GM21723 (cell line): Measurements from ENCODE around the gene CRYBB1.
A peak's percentile ranks its signal among the peaks of the same experiment; 100 is the strongest.

Experiments
- ATAC-seq: cut with Tn5 transposase; IDR thresholded peaks from one replicate; pipeline ENCODE4 v1.9.1; 2021; ENCODE audit warnings: mild to moderate bottlenecking, moderate library complexity; ENCODE audit not compliant: unreplicated experiment

Gene CRYBB1

DNA sequence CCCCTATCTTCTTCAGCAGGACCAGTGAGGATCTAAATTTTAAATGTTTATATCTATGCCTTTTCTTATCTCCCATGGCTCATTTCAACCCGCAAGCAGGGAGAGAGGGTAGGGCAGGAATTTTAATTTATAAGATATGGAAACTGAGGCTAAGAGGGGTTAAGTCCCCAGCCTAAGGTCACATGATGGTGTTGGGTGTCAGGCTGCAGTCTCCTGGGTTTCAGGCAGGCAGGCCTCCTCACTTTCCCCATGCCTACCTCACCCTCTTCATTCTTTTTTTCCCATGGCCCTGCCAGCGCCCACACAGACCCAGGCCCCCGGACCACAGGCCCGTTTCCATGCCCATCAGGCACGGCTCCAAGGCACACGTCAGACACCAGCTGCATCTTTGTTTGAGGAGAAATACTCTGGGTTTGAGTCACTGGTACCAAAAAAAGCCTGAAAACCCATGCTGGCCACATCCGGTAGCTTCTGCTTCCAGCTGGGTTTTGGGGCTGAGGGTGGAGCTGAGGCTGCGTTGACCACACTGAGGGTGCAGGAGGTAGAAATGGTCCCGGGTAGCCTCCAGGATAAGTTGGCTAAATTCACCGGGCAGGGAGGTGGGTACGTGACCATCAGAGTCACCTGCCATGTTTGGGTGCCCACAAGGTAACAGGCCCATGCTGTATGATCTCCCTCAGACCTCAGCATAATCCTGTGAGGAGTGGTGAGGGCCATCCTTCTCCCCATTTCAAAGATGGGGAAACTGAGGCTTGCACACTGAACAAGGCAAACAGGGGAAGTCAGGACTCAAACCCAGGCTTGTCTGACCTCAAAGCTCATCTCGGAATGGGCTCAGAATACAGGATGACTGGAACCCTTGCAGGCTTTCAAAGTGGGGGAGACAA, 7.5 kb downstream of the CRYBB1 start:
- ATAC-seq: peak; percentile 80

DNA sequence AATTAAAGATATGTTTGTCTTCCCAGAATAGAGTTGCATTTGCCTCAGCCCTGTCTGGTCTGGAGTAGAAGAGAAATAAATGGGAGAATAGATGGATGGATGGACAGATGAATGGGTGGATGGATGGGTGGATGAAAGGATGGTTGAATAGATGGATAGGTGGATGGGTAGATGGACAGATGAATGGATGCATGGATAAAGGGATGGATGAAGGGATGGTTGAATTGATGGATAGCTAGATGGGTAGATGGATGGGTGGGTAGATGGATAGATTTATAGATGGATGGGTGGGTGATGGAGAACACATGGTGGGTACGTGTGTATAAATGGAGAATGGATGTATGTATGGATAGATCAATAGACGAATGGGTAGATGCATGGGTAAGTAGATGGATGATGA, 8.5 kb downstream of the CRYBB1 start:
- no peak for ATAC-seq

DNA sequence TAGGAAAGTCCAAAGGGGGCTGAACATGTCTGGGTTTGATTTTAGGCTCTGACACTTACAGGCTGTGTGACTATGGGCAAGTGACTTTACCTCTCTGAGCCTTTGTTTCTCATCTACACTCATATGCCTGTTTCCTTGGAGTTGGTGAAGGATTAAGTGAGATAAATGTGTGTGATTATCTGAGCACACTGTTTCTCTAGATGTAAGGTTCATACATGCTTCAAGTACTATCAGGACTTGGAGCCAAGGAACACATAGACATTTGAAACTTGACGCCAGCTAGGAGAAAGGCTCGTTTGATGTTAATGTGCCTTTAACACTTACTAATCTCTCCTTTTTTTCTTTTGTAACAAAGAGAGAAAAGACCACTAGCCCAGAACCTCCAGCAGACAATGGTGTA, 9.7 kb downstream of the CRYBB1 start:
- no peak for ATAC-seq

DNA sequence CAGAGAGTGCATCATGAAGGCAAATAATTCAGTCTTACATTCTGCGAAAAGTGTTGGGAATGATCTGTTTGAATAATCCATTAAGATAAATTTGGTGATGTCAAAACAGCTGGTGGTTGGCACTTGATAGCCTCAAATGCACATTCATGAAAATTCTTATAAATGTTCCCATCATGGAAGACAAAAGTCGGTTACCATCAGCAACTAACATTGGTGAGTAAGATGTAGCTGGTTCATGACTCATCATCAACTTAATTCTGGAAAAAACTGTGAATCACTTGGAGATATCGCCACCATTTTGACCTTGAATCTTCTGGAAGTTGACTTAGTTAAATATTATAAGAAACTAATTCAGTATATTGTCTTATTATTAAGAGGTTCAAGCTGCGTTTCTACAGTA, 11.2 kb downstream of the CRYBB1 start:
- no peak for ATAC-seq

DNA sequence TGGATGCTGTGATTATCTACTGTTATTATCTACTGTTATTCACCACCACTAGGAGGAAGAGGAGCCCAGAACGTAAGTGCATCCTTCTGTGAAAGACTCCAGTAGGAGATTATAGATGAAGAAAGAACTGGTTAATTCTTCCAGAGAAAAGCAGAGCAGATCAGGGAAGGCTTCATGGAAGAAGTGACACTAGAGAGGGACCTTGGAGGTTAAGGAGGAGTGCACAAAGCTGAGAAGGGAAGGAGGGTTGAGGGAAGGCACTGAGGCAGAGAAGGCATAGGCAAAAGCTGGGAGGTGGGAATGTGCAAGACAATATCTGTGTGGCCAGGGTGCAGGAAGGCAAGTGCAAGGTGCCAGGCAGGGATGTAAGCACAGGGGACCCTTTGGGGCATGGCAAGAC, 13.5 kb downstream of the CRYBB1 start:
- no peak for ATAC-seq

DNA sequence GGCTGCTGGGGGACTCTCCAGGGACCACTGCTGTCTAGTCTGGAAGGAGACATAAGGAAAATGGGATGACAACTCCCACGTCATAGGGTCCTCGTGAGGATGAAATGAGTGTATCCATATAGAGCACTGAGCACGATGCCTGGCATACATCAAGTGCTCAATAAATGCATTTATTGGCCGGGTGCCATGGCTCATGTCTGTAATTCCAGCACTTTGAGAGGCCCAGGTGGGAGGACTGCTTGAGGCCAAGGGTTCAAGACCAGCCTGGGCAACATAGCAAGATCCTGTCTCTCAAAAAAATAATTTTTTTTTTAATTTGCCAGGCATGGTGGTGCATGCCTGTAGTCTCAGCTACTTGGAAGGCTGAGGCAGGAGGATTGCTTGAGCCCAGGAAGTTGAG, 15.7 kb downstream of the CRYBB1 start:
- ATAC-seq: no peak

DNA sequence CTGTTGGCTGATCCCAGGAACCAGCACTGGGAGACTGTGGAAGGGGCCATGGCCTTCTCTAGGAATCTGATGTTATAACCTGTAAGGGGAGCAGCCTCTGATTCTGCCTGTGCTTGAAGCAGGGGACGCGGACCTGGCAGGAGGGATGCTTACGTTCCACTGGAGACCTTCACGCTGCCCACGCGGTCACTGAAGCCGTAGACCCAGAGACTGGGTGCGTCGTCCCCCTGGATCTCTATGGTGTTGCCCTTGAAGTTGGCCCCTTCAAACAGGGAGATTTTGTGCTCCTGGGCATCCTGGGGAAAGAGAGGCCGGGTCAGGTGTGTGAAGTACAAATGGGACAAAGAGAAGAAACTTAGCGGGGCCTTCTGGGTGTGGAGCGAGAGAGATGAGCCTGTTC, 16.1 kb downstream of the CRYBB1 start:
- ATAC-seq: no peak

DNA sequence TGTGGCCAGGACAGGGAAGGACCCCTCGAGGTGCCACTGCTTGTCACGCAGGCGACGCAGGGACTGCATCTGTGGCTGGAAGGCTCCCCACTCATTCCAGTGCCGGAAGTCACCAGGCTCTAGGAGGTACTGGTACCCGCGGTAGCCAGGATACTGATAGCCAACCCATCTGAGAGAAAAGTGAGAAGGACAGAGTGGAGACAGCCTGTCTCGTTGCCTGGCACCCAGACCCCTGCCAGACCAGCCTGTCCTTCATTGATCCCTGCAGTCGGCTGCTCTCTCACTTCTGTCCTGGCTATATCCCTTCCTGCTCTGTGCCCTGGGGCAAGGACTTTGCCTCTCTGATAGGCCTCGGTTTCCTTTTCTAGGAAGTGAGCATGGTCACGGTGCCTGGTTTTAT, 18.3 kb downstream of the CRYBB1 start:
- no peak for ATAC-seq

DNA sequence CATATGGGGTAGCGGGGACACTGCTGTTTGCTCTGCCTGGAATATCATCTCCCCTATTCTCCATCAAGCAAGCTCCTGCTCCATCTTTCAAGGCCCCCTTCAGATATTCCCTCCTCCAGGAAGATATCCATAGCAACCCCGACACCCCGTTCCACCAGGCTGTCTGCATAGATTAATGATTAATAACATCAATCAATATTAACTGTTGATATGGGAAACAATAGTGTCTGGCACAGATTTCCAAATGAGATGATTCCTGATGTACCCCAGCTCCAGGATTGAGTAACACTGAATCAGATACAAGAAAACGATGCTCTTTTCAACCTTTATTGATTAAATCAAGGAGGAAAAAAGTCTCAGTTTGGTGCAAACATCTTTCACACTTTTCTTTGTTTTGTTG, 20.3 kb downstream of the CRYBB1 start:
- ATAC-seq: no peak

DNA sequence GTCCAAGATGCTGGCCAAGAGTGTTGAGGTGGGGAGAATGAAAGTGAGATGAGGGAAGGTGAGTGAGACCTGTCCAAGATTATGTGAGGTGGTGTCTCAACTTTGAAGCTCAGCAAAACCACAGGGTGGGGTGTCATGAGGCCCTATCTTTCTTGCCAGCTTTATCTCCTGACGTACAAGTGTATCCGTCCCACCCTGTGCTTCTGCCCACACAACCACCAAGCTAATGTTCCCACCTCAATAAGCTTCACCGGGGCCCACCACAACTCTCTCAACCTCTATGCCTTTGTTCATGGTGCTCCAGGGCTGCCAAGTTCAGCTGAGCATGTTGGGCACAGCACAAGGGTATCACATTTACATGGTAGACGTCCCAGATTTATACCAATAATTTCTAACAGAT, 20.8 kb downstream of the CRYBB1 start:
- no peak for ATAC-seq

DNA sequence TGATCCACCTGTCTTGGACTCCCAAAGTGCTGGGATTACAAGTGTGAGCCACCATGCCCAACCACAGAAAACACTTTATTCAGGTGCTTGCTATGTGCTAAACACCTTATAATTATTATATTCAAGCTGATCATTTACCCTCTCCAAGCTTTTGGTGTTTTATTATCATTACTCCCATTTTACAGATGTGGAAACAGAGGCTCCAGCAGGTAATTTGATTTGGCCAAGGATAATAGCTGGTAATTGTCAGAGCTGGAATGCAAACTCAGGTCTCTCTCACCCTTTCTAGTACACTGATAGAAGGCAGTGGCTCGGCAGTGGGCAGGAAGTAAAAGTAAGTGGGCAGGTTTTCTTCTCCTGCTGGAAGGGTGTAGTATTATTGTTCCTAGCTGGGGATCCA, 24.1 kb downstream of the CRYBB1 start:
- ATAC-seq: no peak

DNA sequence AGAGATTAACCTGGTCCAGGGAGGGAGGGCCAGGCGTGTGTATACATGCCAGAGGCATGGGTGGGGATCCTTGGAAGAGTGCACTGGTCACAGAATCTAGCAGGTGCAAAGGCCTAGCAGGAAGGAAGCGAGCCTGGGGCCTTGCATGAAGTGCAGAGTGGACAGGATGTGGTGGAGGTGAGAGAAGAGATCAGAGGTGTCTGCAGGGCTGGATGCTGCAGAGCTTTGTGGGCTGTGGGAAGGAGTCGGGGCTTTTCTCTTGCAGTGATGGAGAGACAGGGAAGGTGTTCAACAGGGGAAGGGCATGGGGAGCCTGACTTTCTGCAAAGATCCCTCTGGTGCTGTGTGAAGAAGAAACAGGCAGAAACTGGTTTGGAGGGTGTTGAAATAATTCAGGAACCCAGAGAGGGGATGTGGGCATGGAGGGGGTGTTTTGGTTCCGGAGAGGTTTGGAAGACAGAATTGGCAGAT, 25.4 kb downstream of the CRYBB1 start:
- ATAC-seq: peak; percentile 68

DNA sequence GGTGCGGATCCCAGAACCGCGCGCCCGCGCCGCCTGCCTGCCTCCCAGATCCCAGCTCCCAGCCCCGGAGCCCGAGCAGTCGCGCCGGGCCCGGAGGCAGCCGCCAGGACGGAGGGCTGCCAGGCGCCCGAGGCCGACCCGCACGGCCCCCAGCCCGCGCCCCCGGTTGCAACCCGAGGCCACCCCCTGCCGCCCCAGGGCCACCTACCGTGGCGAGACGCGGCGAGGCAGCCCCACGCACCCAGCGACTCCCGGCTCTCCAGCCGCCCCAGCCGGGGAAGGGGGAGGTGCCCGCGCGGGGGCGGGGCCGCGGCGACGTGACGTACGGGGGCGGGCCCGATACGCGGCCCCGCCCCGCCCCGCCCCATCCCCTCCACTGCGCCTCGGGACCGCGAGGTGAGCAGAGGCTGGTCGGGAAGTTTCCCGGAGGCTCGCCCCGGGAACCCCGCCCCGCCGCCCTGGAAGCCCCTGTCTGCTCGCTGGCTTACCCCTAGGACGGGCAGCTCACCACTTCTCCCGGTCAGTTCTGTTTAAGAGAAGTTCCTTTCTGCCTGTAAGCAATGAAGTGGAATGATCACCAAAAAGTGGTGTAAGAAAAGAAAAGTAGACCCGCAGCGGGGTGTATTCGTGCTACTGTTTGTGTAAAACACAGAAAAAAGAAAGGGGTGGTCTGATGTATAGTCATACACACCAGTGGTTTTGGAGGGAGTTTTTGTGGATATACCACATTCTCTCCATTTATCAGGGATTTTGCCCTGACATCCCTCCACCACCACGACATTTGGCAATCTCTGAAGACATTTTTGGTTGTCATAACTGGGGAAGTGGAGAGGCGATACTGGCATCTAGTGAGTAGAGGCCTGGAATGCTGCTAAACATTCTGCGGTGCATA, 27.7 kb downstream of the CRYBB1 start, which contains the start of gene TPST2:
Gene TPST2, minus strand, starts transcription at position 288 of the 892 bp plus-strand sequence. CDS start 48,502 bp downstream, outside the sequence.
- ATAC-seq: peak; percentile 54

DNA sequence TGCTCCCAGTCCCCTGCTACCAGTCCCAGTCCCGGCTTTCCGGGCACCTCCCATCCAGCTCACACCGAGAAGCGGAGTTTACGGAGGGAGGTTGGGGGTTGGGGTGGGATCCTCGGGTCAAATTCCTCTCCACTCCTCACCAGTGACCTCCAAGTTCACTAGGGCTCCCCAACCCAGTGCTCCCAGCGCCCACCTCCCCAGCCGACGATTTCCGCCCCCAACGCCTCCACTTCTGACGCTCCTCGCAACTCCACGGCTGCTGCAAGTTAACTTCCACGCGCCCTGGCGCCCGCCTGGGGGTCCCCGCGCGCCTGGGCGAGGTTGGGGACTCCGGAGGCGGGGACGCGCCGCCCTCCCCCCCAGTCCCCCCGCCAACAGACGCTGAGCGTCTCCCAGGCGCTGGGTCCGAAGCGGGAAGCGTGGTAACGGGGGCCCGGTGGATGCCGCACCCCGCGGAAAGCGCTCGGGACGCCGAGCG, 28.4 kb downstream of the CRYBB1 start:
- ATAC-seq: peak; percentile 17

DNA sequence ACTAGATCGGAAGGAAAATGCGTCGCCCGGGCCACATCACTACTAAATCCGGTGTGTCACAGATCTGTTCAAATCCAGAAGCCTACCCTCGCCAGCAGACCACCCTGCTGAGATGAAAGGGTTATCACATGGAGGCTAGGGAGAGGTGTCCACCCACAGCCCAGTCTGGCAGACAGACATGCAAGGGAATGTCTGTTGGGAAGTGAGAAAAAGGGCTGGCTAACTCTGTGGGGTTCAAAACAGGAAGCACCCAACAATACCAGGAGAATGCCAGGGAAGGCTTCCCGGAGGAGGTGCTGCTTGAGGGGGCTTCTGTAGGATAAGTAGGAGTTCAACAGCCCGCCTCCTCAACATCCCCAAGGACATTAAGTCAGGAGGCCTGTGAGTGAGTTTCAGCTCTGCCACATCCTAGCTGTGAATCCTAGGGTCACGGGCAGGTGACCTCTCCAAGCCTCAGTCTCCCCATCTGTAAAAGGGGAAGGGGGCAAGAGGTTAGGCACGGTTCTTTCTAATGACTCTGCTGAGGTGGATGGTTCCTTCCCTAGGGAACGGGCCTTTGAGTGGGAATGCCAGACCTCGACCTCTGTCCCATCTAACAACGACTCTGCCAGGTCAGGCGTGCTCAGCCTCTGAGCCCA, 29.0 kb downstream of the CRYBB1 start:
- no peak for ATAC-seq

DNA sequence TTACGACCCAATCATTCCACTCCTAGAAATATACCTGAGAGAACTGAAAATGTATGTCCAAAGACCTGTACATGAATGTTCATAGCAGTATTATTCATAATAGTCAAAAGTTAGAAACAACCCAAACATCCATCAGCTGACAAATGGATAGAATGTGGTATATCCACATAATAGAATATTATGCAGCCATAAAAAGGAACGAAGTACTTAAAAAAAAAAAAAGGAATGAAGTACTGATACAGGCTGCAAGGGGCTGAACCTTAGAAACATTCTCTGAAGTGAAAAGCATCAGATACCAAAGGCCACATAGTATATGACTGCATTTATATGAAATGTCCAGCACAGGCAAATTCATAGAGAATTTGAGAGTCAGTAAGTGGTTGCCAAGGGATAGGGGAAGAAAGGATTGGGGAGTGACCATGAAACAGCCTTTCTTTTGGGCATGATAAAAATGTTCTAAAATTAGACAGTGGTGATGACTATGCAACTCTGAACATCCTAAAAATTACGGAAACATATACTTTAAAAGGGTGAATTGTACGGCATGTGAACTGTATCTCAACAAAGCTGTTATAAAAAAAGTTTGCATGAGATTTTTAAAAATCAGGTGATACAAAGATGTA, 29.7 kb downstream of the CRYBB1 start:
- no peak for ATAC-seq

DNA sequence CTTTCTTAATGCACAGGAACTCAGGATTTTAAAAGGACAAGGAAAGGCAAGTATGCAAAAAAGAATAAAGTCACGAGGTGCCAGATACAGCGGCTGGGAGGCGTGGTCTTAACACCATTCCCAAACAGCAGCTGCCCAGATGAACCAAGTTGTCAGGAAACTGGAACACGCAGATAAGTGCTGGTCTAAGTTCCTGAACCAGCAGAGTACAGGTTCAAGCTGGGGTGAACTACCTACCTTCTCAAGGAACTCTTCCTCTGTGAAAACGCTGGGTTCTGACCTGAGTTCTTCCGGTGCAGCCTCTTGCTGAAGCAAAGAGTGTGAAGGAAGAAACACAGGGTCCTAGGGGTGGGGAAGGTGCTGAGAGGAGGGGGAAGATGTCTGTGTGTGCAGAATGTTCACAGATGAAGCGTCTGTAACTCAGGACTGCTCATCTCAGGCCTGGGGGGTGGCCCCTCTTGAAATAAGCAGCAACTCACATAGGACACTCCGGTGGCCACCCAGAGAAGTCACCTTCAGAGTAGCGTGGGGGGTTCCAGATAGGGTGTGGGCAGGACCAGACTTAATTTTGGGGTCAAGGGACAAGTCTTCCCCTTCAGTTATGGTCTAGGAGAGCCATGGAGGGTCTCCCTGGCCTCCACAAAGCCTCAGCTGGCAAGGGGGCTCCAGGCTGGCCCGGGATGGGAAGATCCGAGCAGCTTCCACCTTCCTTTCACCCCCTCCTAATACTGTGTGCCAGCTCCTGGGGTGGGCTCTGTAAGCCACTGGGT, 31.1 kb downstream of the CRYBB1 start:
- no peak for ATAC-seq

DNA sequence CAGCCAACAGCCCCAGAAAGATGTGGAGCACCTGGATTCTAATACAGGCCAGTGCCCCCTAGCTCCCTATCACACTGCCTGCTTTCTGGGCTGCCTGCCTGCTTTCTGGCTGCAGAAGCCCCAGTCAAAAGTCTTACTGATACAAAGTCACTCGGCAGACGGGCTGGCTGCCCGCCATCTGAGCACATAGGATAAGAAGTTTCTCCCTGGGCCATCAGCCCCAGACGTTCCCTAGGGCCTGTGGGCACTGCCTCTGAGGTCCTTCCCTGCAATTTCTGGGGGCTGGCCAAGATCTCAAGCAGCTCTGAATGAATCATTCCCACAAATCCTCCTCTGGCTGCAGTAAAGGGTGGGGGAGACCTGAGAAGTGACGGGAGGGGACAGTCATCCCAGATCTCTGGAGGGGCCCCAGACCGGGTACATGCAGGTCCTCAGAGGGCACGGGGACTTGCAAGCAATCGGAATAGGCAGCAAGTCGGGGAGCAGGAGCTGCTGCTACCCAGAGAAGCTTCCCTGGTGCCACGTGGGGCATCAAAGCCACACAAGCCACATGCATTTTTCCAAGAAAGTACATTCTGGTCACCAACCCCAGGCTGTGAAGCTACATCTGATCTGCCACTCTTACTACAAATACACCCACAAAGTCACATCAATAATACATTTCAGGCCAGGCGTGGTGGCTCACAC, 32.6 kb downstream of the CRYBB1 start:
- no peak for ATAC-seq

DNA sequence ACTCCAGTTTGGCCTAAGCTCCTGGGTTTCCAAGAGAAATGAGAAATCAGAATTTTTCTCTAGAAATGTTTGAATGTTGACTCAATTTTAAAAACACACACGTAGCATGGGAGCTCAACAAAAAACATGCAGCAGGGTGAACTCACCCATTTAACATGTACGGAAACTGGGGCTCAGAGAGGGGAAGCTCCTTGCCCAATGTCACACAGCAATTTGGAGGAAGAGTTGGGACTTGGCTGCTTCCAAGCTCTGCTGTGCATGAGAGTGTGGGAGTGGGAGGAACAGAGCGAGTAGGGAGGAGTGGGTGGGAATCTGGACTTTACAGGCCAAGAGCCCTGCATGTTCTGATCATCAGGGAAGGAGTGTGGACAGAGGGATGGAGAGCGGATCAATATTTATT, 33.8 kb downstream of the CRYBB1 start:
- no peak for ATAC-seq
